Activated T-helper 2 cell treated with anti-CD3 and anti-CD28 coated beads, Interferon-gamma antibody, Interleukin-2, Interleukin-4, amounts not matched to agents 10 μg/mL and 5 μg/mL and 100 μg/mL, durations not matched to agents 14 hours and 24 hours and 36 hours (primary cell): ENCODE data around the gene ASPG. TPM values are rescaled to one million over a fixed set of nuclear protein-coding genes. Genes with fewer than 3 reads are reported as not detected.

Experiments
- DNase-seq: peaks from one replicate; pipeline ENCODE4 v3.0.0; 2021; ENCODE audit warnings: low spot score
- H3K27ac Mint-ChIP-seq: one replicate; pipeline ENCODE4 v1.8.0; 2021; ENCODE audit warnings: mixed read lengths
- H3K27me3 Mint-ChIP-seq: one replicate; pipeline ENCODE4 v1.8.0; 2021; ENCODE audit warnings: low read depth, mixed read lengths
- H3K36me3 Mint-ChIP-seq: one replicate; pipeline ENCODE4 v1.8.0; 2021; ENCODE audit warnings: low read depth, mixed read lengths
- H3K4me1 Mint-ChIP-seq: one replicate; pipeline ENCODE4 v1.8.0; 2021; ENCODE audit warnings: low read depth, mixed read lengths
- H3K4me3 Mint-ChIP-seq: one replicate; pipeline ENCODE4 v1.8.0; 2021; ENCODE audit warnings: low read depth, mild to moderate bottlenecking, moderate library complexity, mixed read lengths
- H3K9me3 Mint-ChIP-seq: one replicate; pipeline ENCODE4 v1.8.0; 2021; ENCODE audit warnings: mixed read lengths
- intact Hi-C: fragments of 100-400 bp; cut with micrococcal nuclease; formaldehyde crosslinking; loops from one replicate; pipeline ENCODE4 v1.15.1; 2023
- total RNA-seq: library from RNA; stranded (reverse); gene quantifications from 2 replicates; pipeline ENCODE4 v1.2.3, GENCODE V29; 2022

The ASPG gene
- total RNA-seq, 1 donor from 2014 or later, result not detected

DNA sequence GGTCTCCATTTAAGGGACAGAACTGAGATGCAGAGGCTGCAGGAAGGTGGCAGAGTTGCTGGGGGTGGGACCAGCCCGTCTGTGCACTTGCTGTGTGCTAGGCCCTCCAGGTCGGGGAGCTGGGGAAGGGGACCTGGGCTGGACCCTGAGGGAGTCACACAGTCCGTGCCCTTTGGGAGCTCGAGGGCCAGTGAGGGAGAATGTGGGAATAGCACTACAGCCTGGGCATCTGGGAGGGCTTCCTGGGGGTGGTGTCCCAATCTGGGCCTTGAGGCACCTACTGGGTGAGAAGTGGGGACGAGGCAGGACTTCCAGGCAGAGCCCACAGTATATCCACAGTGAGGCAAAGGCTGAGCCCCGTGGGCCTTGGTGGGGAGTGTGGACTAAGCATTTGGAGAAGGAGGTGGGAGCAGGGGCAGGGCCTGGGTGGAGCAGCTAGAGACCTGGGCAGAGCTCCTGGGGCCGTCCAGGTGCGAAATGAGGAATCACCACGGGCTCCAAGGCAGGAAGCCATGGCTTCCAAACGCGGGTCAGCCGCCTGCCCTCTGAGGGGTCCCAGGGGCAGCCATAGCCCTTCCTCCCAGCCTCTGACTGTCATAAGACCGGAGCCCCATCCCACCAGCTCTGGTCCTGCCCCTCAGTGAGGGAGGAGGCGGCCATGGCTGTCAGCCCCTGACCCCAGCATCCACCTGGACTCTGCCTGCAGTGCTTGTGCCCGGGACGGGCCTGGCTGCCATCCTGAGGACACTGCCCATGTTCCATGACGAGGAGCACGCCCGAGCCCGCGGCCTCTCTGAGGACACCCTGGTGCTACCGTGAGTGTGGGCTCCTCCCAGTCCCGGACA is 6.6 kb downstream of the ASPG start:
- intact Hi-C loops, result no loop called here
- no peak overlapping the region for H3K27ac Mint-ChIP-seq
- H3K36me3 Mint-ChIP-seq, result no peaks in the 10 kb centered on the region
- H3K4me3 Mint-ChIP-seq, result no peak overlapping the region
- H3K9me3 Mint-ChIP-seq, result no peaks in the 10 kb centered on the region
- peaks cover 4% of the 10 kb centered on the region for H3K4me1 Mint-ChIP-seq
- no peak for DNase-seq
- H3K27me3 Mint-ChIP-seq, result no peaks in the 10 kb centered on the region

GRCh38 chr14:104092931-104093365 is 7.4 kb downstream of the ASPG start:
- no peak for DNase-seq
- Mint-ChIP-seq H3K4me1 (peaks cover 4% of the 10 kb centered on the region), H3K36me3 (no peaks in the 10 kb centered on the region), H3K9me3 (no peaks in the 10 kb centered on the region), H3K27ac (no peak overlapping the region), H3K4me3 (no peak overlapping the region), H3K27me3 (no peaks in the 10 kb centered on the region)
- intact Hi-C loops, result no loop called here

- H3K4me3 Mint-ChIP-seq, result no peak overlapping the region
- intact Hi-C loops, result no loop called here
- DNase-seq, result no peak
Measured at GRCh38 chr14:104093366-104094055, 8.0 kb downstream of the ASPG start.

GRCh38 chr14:104094056-104094708 is 8.7 kb downstream of the ASPG start:
- H3K27me3 Mint-ChIP-seq, result no peaks in the 10 kb centered on the region
- intact Hi-C loops, result no loop called here
- H3K27ac Mint-ChIP-seq, result no peak overlapping the region
- no peak overlapping the region for H3K4me3 Mint-ChIP-seq
- no peaks in the 10 kb centered on the region for H3K9me3 Mint-ChIP-seq
- no peaks in the 10 kb centered on the region for H3K36me3 Mint-ChIP-seq
- peaks cover 4% of the 10 kb centered on the region for H3K4me1 Mint-ChIP-seq
- no peak for DNase-seq

More at GRCh38 chr14:104093366-104094055, 8.0 kb downstream of the ASPG start:
- H3K9me3 Mint-ChIP-seq, result no peaks in the 10 kb centered on the region
- H3K4me1 Mint-ChIP-seq, result peaks cover 4% of the 10 kb centered on the region
- H3K27me3 Mint-ChIP-seq, result no peaks in the 10 kb centered on the region
- H3K36me3 Mint-ChIP-seq, result no peaks in the 10 kb centered on the region
- no peak overlapping the region for H3K27ac Mint-ChIP-seq

- no peak overlapping the region for H3K27ac Mint-ChIP-seq
- no peaks in the 10 kb centered on the region for H3K36me3 Mint-ChIP-seq
- H3K4me1 Mint-ChIP-seq, result peaks cover 4% of the 10 kb centered on the region
- no peaks in the 10 kb centered on the region for H3K9me3 Mint-ChIP-seq
- no peak overlapping the region for H3K4me3 Mint-ChIP-seq
- DNase-seq, result peak; percentile 66
- intact Hi-C loops, result no loop called here
- no peaks in the 10 kb centered on the region for H3K27me3 Mint-ChIP-seq
Measured at GRCh38 chr14:104094709-104095425, 9.4 kb downstream of the ASPG start.

- Mint-ChIP-seq H3K4me1 (peaks cover 4% of the 10 kb centered on the region), H3K27ac (no peak overlapping the region), H3K36me3 (no peaks in the 10 kb centered on the region), H3K27me3 (no peaks in the 10 kb centered on the region), H3K9me3 (no peaks in the 10 kb centered on the region), H3K4me3 (no peak overlapping the region)
- DNase-seq, result no peak
- intact Hi-C loops, result no loop called here
Measured at GRCh38 chr14:104095426-104096310, 10.2 kb downstream of the ASPG start.

GRCh38 chr14:104096318-104096717 is 10.8 kb downstream of the ASPG start:
- H3K4me3 Mint-ChIP-seq, result no peak overlapping the region
- H3K36me3 Mint-ChIP-seq, result no peaks in the 10 kb centered on the region
- no peak overlapping the region for H3K27ac Mint-ChIP-seq
- H3K27me3 Mint-ChIP-seq, result no peaks in the 10 kb centered on the region
- no peak for DNase-seq
- intact Hi-C loops, result no loop called here
- no peaks in the 10 kb centered on the region for H3K9me3 Mint-ChIP-seq
- peaks cover 4% of the 10 kb centered on the region for H3K4me1 Mint-ChIP-seq

DNA sequence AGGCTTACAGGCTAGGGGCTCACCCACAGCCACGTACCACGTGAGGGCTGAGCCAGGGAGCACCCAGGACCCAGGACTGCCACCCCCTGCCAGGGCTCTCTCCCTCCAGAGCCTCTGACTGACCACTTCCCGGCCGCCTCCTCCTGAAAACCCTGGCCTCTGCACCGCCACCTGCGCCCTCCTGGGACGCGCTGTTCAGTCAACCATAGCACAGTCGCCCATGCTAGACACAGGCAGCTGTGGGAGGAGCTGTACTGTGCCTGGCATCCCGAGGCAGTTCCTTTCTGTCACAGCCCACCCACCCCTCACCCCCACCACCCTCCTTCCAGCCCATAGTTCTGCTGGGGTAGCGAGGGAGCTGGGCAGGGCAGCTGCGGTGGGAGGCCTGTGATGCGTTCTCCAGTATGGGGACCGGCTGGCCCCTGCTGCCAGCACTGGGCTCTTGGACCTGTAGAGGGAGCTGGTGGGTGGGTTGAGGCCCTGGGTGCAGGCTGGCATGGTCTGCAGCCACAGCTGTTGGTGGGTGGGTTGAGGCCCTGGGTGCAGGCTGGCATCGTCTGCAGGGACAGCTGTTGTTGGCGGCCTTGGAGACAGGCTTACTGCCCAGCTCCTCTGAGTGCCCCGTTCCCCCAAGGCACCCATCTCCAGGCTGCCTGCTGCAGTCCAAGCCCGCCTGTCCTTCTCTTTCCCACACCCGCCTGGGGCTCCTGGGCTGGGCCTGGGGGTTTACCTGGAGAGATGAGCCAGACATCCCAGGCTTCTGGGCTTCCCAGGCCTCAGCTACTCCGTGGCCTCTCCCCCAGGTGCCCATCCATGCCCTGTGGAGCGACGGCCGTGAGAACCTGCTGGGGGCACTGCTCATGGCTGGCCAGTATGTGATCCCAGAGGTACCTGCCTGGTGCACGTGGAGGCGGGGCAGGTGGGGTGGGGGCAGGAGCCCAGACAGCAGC is 11.5 kb downstream of the ASPG start:
- Mint-ChIP-seq H3K27me3 (no peaks in the 10 kb centered on the region), H3K4me3 (no peak overlapping the region), H3K4me1 (peaks cover 4% of the 10 kb centered on the region), H3K36me3 (no peaks in the 10 kb centered on the region), H3K9me3 (no peaks in the 10 kb centered on the region), H3K27ac (no peak overlapping the region)
- DNase-seq, result no peak
- intact Hi-C loops, result no loop called here

DNA sequence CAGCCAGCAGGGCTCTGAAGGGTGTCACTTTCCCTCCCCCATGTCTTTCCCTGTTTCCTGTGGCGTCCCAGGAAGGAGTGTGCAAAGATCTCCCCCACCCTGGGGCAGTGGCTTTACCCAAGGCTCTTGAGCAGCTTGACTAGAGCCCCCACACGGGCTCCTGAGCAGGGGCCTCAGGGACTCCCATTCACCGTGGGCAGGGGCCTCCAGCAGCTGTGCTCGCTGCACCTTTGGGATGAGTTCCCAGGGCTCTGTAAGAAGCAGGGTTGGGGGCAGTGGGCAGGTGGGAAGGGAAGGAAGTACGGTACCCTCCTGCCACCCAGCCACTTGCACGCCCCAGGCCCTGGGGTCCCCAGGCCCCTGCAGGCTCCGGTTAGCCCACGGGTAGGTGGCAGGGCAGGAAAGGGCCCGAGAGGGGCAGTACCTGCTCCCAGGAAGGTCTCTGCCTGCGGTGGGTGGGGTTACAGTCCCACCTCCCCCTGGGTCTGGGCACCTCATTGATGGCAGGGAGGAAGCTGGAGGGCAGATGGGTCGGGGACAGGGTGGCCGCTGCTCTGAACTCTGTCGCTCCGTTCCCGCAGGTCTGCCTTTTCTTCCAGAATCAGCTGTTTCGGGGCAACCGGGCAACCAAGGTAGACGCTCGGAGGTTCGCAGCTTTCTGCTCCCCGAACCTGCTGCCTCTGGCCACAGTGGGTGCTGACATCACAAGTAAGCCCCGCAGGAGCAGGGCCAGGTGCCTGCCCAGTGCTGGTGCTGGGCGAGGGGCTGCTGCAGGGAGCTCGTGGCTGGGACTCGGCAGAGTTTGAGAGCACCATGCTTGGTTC is 13.0 kb downstream of the ASPG start:
- DNase-seq, result no peak
- Mint-ChIP-seq H3K4me3 (no peak overlapping the region), H3K4me1 (peaks cover 4% of the 10 kb centered on the region), H3K9me3 (no peaks in the 10 kb centered on the region), H3K36me3 (no peaks in the 10 kb centered on the region), H3K27ac (no peak overlapping the region), H3K27me3 (no peaks in the 10 kb centered on the region)
- intact Hi-C loops, result no loop called here

DNA sequence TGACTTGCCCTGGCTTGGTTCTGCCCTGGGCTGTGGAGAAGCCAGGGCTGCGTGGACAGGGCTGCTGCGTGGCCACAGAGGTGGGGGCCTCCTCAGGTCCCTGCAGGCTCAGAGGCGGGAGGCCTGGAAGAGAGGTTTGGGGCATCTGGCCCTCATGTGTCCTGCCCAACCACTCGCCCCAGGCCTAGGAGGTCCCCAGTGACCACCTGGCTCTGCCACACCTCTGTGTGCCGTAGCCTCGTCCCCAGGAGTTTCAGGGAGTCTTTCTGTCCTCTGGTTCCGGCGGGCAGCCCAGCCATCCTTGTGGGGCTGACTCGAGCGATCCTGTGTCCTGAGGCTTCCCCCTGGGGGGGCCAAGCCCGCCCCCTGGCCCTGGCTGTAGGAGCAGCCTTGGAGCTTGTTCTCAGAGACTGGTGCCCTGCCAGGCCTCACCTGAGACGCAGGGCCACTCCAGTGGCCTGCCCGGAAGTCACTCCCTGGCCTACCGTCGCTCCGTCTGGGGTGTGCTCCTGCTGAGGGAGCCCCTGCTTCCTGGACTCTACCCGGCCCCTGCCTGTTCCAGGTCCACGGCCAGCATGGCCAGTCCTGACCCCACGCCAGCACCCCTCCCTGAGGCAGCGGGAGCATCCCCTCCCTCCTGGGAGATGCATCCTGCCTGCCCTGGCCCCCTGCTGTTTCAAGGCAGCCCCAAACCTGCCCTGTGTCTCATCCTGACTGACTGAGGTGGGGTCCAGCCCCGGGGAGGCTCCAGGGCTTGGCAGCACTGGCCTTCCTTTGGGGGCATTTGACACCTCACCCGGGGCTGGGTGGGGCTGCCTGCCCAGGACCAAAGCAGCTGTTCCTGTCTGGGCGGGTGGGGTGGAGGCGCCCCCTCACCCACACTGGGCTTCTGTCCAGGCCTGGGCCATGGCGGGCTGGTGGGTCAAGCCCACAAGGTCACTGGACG is 13.9 kb downstream of the ASPG start:
- Mint-ChIP-seq H3K4me3 (no peak overlapping the region), H3K4me1 (peaks cover 3% of the 10 kb centered on the region), H3K36me3 (no peaks in the 10 kb centered on the region), H3K27ac (no peak overlapping the region), H3K27me3 (no peaks in the 10 kb centered on the region), H3K9me3 (no peaks in the 10 kb centered on the region)
- intact Hi-C loops, result no loop called here
- DNase-seq, result no peak
